GM19239 (cell line): ENCODE results near the gene THAP7.

Source experiments
- DNase-seq: peaks from one replicate; pipeline ENCODE4 v3.0.0; 2011; ENCODE audit warnings: low spot score; ENCODE audit not compliant: insufficient read length
- FAIRE-seq: peaks from 2 replicates; lab custom pipeline; 2011; peaks lifted over from hg19 to GRCh38; lab: Jason Lieb, UNC

The THAP7 gene

DNA sequence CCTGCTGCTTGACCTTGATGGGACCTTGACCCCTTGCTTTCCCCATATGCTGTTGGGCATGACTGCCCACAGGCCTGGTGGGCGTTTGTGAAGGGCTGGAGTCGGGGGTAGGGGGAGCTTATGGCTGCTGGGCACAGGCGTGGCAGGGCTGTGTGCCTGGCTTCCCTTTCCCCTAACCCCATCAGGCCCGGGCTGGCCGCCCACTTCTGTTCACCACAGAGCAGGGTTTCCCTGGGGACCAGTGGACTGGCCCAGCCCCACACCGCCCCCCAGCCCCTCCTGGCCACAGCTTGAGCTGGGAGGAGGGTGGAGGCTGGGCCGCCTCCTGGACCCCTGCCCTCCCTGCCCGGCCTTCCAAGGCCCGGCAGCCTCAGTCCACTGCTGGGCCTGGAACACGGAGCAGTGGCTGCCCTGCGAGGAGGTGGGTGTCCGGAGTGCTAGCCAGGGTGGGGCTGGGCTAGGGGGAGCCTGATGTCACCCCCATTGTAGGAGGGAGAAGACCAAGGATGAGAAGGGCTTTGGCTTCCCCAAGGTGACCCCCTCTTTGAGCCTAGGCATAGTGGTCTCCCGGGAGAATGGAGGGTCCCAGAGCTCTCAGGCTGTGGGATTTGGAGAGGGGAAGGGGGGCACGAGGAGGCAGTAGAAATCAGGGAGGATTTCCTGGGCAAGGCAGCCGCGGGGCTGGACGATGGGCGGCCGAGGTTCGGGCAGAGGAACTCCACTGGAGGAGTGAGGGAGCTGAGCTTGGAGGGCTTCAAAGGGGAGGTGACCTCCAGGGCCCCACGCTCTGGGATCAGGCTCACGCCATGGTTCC, 34.8 kb downstream of the THAP7 start, which contains the start of gene AIFM3:
TSS of gene AIFM3 (plus strand) at position 373 of the 814 bp plus-strand sequence. CDS start 690 bp downstream, outside the sequence.
- FAIRE-seq (no peak), DNase-seq (no peak)

DNA sequence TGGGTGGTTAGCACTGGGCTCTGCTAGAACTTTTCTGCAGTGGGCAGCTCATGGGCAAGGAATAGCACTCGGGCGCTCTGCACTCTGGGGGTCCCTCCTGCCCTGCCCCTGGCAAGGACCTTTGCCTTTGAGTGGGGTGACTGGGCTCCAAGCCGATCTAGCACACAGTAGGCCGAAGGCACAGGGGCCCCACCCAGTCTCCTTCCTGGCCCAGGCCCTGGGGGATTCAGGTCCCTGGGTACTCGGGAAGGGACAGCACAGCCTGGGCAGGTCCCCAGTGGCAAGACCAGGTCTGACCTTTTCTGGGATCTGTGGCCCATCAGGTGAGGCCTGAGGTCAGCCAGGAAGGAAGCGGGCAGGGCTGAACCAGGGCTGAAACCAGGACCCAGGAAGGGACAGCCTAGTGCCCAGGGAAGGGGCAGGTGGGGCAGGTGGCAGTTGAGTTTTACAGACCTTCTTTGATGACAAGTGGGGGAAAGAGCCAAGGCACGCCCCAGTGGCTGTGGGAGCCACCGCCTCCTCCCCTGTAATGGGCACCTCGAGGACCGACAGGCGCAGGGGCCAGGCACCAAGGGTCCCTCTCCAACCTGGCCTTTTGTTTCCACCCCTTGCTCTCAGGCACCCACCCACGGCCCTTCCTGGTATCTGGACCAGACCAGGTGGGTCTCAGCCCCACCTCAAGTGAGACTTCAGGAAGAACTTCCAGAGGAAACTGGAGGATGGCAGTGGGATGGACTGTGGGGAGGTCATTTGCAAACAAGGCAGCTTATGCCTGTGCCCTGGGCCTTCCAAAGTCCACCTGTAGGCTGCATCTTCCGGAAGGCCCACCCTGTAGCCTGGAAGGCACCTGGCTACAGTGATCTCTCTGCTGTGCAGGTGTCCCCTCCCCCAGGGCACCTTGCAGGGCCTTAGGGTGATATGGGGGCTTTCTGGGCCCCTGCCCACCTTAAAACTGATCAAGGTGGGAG, 35.7 kb downstream of the THAP7 start:
- FAIRE-seq, result no peak
- no peak for DNase-seq

DNA sequence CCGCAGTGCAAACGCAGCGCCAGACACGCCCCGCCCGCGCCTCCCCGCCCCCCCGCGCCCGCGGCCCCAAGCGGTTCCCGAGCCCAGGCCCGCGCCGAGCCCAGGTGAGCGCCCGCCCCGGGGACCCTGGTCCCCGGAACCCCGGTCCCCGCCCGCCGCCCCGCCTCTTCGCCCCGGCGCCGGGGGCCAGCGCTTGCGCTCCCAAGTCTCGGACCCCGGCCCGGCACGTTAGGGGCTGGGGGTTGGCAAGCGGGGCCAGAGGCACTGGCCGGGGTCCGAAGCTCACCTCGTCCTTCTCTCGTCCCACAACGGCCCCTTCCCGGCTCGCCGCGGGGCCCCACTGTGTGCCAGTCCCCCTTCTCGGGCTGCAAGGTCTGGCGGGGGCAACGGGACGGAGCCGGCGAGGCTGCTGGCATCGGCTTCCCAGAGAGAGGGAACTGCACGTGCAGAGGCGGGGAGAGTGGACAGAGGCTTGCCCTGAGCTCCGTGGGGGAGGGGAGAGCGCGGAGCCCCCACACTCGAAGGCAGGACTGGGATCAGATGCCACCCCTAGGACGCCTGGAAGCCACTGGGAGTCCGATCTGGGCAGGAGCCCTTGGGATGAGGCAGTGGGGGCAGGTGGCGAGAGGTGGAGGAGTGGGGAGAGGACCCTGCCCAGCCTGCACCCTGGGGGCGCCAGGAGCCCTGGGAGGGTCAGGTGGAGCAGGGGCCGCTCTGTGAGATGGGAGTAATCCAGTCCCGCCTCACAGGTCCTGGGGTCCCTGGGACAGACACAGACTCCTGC, 36.6 kb downstream of the THAP7 start:
- no peak for DNase-seq
- no peak for FAIRE-seq

DNA sequence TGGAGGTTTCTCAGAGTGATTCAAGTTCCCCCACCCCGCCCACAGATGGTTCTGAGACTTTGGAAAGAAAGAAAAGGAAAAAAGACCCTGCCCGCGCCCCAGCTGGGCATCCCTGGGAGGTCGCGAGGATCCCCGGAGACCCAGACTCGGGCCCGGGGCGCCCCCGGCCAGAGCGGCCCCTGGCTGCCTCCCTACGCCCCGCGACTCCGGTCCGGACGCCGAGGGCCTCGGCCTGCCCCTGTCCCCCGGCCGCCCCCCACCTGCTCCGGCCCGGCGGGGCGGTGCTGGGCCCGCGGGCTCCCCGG, 37.2 kb downstream of the THAP7 start:
- FAIRE-seq, result no peak
- no peak for DNase-seq

DNA sequence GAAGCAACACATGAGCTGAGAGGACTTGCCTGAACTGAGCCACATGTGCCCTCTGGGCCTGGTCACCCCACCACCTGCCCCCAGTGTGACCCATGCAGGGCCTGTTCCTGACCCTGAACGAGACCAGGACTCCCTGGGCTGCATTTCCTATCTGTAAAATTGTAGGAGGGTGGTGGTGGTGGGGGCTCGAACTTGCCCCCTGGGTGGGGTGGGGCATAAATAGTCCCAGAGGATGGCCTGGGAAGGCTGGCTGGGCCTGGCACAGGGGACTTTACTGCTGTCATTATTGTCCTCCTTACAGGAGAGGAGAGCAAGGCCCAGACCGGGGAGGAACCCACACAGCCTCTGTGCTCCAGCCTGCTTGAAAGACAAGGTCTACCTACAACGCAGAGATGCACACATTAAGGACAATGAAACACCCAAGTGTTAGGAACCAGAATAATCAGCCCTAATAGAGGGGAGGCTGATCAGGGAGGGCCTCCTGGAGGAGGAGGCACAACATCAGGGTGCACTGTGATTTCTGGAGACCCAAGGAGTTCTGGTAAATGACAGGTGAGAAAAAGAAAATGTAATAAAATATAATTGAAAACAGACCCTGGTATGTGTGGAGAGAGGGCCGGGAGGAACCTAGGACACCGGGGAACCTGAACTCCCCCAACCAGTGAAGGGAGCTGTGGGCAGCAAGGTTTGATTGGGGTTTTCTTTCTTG, 37.7 kb downstream of the THAP7 start:
- no peak for DNase-seq
- FAIRE-seq, result no peak

DNA sequence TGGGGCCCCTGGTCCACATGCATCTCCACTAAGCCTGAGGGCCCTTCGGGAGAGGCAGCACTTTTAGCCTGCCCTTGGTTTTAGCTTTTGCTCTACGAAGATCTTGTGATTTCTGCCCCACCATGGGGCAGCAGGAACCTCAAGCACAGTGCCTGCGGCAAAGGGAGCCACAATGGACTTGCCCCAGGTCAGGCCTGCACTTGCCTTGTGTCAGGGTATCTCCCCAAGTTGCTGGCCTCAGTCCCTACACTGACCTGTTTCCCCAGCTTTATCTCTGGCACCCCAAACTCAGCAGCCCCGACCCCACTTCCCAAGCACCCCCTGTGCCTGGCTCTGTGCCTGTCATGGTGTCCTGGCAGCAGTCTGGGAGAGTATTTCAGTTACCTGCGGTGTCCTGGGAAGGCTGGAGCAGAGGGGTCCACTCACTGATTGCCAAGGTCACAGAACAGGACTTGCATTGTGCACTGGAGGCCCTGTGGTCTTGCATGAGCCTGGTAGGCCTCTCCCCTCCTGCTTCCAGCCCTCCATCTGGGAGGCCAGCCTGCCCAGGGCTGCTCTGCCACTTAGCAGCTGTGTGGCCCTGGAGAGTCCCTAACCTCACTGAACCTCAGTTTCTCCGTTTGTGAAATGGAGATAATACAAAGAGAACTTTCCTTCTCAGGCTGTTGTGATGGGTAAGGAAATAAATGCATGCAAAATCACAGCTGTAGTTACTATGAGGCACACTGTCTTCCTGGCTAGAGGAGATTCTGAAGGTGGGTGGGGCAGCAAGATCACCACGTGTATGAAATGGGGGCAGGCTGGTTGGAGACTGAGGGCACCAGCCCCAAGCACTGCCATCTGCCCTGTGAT, 38.5 kb downstream of the THAP7 start:
- no peak for FAIRE-seq
- DNase-seq, result no peak

DNA sequence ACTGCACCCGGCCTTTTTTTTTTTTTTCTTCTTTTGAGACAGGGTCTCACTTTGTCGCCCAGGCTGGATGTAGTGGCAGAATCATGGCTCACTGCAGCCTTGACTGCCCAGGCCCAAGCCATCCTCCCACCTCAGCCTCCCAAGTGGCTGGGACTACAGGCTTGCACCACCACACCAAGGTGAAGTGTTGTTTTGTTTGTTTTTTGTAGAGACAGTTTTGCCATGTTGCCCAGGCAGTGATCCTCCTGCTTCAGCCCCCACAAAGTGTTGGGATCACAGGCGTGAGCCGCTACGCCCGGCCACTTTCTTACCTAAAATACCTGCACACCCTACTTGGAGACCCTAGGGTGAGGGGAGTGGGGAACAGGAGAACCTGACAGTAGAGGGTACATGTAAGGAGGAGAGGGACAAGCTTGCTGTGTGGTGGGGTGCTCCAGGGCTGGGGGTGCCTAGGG, 39.4 kb downstream of the THAP7 start:
- FAIRE-seq (no peak), DNase-seq (no peak)

DNA sequence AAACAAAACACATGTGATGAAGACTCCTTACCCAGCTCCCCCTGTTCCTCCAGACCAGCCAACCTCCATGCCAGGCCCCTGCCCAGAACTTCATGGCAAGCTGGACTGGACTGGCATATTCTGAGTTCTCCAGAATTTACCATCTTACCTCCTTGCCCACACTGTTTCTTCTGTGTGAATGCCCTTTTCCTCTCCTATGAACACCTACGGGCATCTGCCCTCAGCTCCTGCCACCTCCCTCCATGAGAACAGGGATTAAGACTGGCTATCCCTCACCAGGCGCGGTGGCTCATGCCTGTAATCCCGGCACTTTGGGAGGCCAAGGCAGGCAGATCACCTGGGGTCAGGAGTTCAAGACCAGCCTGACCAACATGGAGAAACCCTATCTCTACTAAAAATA, 41.3 kb downstream of the THAP7 start:
- FAIRE-seq, result no peak
- DNase-seq, result no peak

DNA sequence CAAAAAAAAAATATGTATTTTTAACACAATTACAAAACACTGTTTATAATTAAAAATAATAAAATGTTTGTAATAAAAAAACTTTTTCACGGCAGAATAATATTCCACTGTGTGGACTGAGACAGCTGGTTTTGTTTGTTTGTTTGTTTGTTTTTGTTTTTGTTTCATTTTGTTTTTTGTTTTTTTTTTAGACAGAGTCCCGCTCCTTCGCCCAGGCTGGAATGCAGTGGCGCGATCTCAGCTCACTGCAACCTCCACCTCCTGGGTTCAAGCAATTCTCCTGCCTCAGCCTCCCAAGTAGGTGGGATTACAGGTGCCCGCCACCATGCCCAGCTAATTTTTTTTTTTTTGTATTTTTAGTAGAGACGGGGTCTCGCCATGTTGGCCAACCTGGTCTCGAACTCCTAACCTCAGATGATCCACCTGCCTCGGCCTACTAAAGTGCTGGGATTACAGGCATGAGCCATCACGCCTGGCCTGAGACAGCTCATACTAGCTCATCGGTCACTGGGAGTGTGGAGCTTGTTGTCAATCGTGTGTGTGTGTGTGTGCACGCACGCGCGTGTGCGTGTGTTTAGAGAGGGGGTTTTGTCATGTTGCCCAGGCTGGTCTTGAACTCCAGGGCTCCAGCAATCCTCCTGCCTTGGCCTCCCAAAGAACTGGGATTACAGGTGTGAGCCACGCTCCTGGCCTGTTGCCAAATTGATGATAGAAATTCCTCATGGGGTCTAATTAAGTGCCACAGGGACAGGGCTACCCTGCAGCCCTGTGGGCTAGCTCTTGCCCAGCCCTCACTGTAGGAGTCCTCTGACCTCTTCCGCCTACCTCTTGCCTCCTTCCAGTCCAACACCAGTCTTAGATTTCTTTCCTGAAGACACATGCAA, 42.1 kb downstream of the THAP7 start:
- FAIRE-seq, result no peak

DNA sequence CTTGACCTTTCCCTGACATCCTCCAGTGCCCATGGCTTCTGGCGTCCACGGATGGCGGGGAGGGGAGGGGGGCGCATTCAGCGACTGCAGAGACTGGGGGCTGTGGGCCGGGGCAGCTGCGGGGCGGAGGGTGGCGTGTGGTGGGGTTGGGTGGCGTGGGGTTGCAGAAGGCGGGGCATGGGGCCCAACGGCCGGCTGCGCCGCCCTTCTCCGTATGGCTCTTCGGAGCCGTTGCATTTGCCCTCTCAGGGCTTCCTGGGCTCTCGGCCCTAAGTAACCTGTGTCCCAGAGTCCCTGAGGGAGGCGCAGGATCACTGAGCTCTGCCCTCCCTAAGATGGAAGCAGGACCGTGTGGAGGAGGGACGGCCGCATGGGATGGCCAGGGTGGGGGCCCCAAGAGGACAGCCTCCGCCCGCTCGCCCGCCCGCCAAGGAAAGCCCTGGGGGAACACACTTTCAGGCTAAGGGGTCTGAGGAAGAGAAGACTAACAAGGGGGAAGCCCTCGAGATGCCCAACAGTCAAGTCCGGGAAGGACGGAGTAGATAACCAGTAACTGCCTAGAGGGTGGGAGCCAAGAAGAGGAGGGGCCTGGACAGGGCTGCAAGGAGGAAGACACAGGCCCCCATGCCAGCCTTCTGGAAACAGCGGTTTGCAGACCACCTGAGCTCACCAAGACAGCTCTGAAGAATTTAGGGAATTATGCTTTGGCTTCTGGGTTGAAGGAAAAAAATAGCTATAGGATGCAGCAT, 44.1 kb downstream of the THAP7 start:
- no peak for FAIRE-seq

More for the DNA sequence above, 42.1 kb downstream of the THAP7 start:
- no peak for DNase-seq

DNA sequence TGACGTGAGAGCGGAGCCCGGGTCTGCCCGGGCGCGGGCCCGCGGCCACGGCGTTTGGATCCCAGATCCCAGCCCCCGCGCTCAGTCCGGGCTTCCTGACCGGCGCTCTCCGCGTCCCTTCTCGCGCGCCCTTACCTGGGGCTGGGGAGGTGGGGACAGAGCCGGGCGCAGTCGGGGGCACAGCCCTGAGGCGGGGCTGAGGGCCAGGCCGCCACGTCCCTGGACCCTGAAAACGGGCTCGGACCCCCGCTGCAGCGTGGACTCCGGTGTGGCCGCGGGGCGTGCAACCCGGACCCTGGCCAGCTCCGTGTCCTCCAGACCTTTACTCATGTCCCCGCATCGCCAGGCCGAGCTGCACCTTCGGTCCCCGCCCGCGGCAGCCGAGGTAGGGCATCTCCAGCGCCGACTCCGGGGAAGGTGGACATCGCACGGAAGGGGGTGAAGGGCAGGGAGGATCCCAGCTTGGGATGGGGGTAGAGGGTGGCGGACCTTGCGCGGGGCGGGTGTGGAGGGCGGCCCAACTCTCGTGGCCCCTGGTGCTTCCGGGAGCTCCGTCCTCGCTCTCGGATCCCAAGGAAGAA, 44.7 kb downstream of the THAP7 start:
- no peak for DNase-seq
- no peak for FAIRE-seq

More for the DNA sequence above, 44.1 kb downstream of the THAP7 start:
- no peak for DNase-seq

DNA sequence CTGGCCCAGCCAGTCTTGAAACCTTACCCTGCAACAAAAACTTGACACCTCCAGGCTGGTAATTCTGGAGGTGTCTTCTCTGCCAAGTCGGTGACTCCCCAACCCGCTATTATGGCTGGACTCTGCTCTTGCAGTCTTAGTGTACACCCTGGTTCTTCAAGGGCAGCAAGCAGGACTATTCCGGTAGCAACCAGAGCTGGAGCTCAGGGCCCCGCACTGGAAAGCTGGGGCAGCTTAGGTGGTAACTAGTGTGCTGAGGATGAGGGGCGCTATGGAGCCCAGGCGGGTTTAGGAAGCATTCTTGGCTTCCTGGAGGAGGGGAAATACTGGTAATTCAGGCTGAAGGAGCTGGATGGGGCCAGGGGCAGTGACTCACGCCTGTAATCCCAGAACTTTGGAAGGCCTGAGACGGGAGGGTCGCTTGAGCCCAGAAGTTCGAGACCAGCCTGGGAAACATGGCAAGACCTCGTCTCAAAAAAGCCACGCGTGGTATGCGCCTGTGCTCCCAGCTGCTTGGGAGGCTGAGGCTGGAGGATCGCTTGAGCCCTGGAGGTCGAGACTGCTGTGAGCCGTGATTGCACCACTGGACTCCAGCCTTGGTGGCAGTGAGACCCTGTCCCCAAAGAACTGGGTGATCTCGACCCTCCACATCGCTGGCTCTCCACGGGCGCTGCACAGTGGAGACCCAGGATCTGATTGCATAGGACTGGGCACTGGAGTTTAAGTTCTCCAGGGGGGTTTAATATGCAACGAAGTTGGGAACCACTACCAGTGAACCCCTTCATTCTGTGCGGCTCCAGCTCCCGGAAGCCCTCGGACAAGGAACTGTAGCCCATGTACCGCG, 45.4 kb downstream of the THAP7 start:
- no peak for DNase-seq
- FAIRE-seq, result no peak

DNA sequence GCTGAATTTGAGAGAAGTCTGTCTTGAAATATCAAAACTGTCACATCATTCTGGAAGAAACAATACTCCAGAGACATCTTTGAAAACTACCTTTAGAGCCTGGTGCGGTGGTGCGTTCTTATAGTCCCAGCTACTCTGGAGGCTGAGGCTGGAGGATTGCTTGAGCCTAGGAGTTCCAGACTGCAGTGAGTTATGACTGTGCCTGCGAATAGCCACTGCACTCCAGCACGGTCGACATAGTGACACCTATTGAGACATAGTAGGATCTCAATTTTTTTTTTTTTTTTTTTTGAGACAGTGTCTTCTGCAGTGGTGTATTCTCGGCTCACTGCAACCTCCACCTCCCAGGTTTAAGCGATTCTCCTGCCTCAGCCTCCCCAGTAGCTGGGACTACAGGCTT, 46.4 kb downstream of the THAP7 start:
- FAIRE-seq, result no peak
- no peak for DNase-seq

DNA sequence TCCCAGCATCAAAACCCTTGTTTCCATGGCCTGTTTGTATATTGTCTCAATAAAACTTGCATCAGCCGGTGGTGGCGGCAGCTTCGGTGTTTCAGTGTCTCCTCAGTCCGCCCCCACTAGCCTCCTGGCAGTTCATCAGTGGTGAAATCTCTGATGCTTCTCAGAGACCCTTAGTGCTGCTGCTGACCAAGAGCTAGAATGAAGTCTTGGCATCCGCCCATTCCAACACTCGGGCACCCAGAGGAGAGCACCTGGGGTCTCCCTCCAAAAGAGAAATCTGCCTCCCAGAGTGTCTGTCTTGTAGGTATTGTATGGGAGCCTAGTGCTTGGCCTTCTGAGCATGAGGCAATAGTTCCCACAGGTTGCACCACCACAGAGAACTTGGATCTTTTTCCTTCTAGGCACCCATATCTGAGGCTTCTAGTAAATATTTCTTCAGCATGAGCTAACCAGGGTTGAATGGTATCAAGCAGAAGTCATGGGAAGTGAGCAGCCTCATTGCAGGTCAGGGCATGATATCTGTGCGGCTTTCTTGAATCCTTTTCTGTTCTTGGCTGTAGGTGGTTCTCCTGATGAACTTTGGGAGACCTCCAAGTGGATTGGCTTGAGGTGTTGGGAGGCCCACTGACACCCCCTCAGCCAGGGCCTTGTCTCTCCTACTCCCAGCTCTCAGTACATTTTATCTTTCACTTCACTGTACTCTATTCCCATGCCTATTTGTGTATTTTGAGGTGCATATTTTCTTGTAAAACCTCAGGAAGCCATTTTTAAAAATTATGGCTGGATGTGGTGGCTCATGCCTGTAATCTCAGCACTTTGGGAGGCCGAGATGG, 48.0 kb downstream of the THAP7 start:
- FAIRE-seq, result no peak
- no peak for DNase-seq

DNA sequence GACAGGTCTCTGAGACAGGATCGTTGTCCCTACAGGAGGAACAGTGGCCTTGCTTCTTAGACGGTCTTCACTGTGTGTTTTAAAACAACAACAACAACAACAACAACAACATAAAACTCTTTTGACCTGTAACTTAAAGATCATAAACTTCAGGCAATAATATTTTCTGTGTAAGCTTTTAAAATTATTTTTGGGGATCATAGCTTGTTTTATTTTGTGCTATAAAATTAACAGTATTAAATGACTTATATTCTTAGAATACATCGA, 48.6 kb downstream of the THAP7 start:
- no peak for FAIRE-seq
- no peak for DNase-seq
